Measurements from ENCODE around the gene NTN1. TPM values are rescaled to one million over a fixed set of nuclear protein-coding genes. Genes with fewer than 3 reads are reported as not detected.

NTN1 gene
- total and polyA plus RNA-seq, 2 of the 4 experiments (the other 2 are of a cell fraction): under 0.01 to 0.07 TPM

DNA sequence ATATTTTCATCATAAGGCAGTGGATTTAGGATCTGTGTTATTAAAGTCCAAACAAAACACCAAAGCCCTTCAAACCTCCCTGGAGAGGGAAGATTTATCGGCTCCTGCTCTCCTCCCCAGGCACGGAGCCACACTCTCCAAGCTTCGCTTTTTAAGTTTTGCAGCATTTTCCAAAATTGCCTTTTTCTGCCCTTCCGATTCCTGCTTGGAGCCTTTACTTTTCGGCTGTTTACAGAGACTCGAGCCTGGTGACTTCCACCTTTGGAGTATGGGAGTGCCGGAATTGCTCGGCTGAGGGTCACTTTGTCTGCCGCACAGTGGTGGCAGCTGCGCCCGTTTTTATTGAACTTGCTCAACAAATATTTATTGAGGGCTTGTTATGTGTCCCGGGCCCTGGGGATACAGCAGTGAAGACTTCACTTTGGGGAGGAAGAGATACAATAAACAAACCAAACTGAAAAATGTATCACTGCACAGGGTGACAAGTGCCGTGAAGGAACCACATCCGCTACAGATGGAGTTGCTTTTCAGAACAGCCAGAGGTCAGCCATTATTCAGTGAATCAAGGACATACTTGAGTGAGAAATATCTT, 185.5 kb downstream of the NTN1 start:
- BruUV-seq (replicated peaks): no TSS peak

More for the DNA sequence above, 185.5 kb downstream of the NTN1 start:
- Histone ChIP-seq H3K36me3 (ENCODE audit: control insufficient read depth, insufficient read depth, low read length) (no peaks in the 10 kb centered on the region), H2AFZ (replicated peaks; ENCODE audit: low read length, poor library complexity) (no peak overlapping the region), H2BK15ac (ENCODE audit: low read depth, low read length) (no peak overlapping the region), H4K91ac (ENCODE audit: insufficient read depth, low read depth, low read length) (no peak overlapping the region), H3K79me1 (ENCODE audit: low read depth in 1 of 2, low read length in 2 of 2) (no peaks in the 10 kb centered on the region), H3K9me3 (ENCODE audit: control insufficient read depth, insufficient read depth, low read length) (no peaks in the 10 kb centered on the region), H2BK120ac (ENCODE audit: low read depth, low read length) (no peak overlapping the region), H3K56ac (ENCODE audit: extremely low read depth, insufficient read depth, low read length) (no peak overlapping the region), H2BK20ac (ENCODE audit: low read depth, low read length) (no peak overlapping the region), H4K20me1 (ENCODE audit: insufficient read depth, low read length) (no peaks in the 10 kb centered on the region), H3K4ac (ENCODE audit: low read depth, low read length) (no peak overlapping the region), H3K4me2 (ENCODE audit: low read depth, low read length) (peak overlapping the region; percentile 5; the same call in 1 of the 2 replicates), H3K18ac (ENCODE audit: low read depth, low read length) (no peak overlapping the region), H3K9me1 (ENCODE audit: insufficient read depth, low read length) (no peaks in the 10 kb centered on the region), H2BK5ac (ENCODE audit: low read depth, low read length, poor library complexity, severe bottlenecking) (no peak overlapping the region), H3K4me3 (ENCODE audit: insufficient read depth, low read depth, low read length) (no peak overlapping the region), H4K8ac (ENCODE audit: low read depth in 2 of 2, low read length in 2 of 2) (no peak overlapping the region), H3K14ac (replicated peaks; ENCODE audit: low read depth, low read length) (no peak overlapping the region), H2AK5ac (ENCODE audit: low read depth, low read length) (no peak overlapping the region), H3K9ac (ENCODE audit: low read depth, low read length) (no peak overlapping the region), H3K27me3 (ENCODE audit: control insufficient read depth, insufficient read depth, low read length) (peaks cover 17% of the 10 kb centered on the region; the same call in 1 of the 2 replicates), H3K23ac (ENCODE audit: low read depth, low read length) (no peak overlapping the region), H3K4me1 (ENCODE audit: control insufficient read depth, insufficient read depth, low read length) (no peaks in the 10 kb centered on the region; the same call in 1 of the 2 replicates), H4K5ac (ENCODE audit: low read depth, low read length) (no peak overlapping the region), H3K27ac (ENCODE audit: insufficient read depth, low read length) (no peak overlapping the region), H2AK9ac (replicated peaks; ENCODE audit: low read depth, low read length, poor library complexity) (no peak overlapping the region)
- TF ChIP-seq NFE2L2 (IDR thresholded peaks at IDR 0.05; ENCODE audit: low read depth, low read length) (no peak), MXI1 (IDR thresholded peaks at IDR 0.05; ENCODE audit: borderline replicate concordance, low read depth, low read length) (no peak), MAFK (IDR thresholded peaks at IDR 0.05; ENCODE audit: low read depth, low read length) (no peak)
- ChIA-PET POLR2A (ENCODE audit: unreplicated experiment) (no interaction called here), CTCF (no interaction called here)
- intact Hi-C loops (cut with micrococcal nuclease): no loop called here
- no CpG with 5 or more reads among the region's 14 CpGs for WGBS, 2 experiments (ENCODE audit: extremely low coverage in 2 of 2, insufficient read length in 1 of 2)
- in situ Hi-C loops (cut with MboI; ENCODE audit: low sequenced_read_pairs): loop anchor here (10.0 kb wide), 1 partner anchor 62 kb away; no protein-coding TSS in a partner anchor
- ATAC-seq (ENCODE audit: low read depth): peak; percentile 37; the same call in 1 of the 2 replicates
- dilution Hi-C loops (cut with HindIII; ENCODE audit: low sequenced_read_pairs, unreplicated experiment): no loop called here
- DNase-seq: no peak
